Mammary epithelial cell (primary cell): ENCODE data around the gene PROK1.

Experiments used
- EZH2 ChIP-seq: IDR thresholded peaks from 2 replicates; pipeline ENCODE4 v1.6.1; 2012; ENCODE audit warnings: low read length, inconsistent platforms, borderline replicate concordance
- TF ChIP-seq, protein P1 (sequence below), 2 donors: IDR thresholded peaks in 1 of 2; conservative IDR thresholded peaks in 1 of 2; 2 replicates each; pipeline ENCODE4 v1.5.1; 2011 to 2012; ENCODE audit warnings: inconsistent platforms in 2 of 2, low read length in 2 of 2, mild to moderate bottlenecking in 2 of 2, control low read depth in 1 of 2, low read depth in 1 of 2; ENCODE audit not compliant: insufficient read depth in 1 of 2; ENCODE audit errors: extremely low read depth in 1 of 2

DNA sequence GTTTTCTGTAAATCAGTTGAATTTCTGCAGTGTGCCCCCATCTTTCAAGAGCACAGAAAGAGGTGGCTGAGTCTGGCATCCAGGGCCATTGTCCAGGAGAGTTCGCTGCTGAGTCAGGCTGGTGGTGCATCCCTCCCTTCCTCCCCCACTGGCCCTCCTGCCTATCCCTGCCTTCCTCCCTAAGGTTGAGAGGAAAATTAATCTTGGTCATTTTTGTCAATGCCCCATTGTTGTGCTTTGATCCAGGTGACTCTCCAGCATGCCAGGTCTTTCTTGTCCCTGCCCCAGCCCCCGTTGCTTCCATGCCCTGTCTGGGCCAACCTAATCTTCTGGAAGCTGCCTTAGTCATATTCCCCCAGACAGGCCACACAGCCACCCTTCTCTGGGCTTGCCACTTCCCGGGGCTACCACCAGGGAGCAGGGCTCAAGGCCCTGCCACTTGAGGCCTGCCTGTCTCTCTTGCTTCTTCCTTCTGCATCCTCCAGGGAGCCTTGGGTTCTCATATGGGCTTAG, 26.6 kb downstream of the PROK1 start:
- TF ChIP-seq, protein P1, sequence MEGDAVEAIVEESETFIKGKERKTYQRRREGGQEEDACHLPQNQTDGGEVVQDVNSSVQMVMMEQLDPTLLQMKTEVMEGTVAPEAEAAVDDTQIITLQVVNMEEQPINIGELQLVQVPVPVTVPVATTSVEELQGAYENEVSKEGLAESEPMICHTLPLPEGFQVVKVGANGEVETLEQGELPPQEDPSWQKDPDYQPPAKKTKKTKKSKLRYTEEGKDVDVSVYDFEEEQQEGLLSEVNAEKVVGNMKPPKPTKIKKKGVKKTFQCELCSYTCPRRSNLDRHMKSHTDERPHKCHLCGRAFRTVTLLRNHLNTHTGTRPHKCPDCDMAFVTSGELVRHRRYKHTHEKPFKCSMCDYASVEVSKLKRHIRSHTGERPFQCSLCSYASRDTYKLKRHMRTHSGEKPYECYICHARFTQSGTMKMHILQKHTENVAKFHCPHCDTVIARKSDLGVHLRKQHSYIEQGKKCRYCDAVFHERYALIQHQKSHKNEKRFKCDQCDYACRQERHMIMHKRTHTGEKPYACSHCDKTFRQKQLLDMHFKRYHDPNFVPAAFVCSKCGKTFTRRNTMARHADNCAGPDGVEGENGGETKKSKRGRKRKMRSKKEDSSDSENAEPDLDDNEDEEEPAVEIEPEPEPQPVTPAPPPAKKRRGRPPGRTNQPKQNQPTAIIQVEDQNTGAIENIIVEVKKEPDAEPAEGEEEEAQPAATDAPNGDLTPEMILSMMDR (conservative IDR thresholded peaks at IDR 0.05 in 1 of 2, IDR thresholded peaks at IDR 0.05 in 1 of 2; ENCODE audit: extremely low read depth in 1 of 2, insufficient read depth in 1 of 2, low read depth in 1 of 2, low read length in 2 of 2): peak; percentile 39 to 58
- no peak for TF ChIP-seq EZH2
